HepG2 (cell line): ENCODE measurements around the gene CAST. TPM values are rescaled to one million over a fixed set of nuclear protein-coding genes. Genes with fewer than 3 reads are reported as not detected.

Source experiments
- ASH2L ChIP-seq: fragments of 300-600, 200-600 bp; sonication (generic); IDR thresholded peaks from 2 replicates; pipeline ENCODE4 v1.7.0; 2017; ENCODE audit warnings: low read depth, mild to moderate bottlenecking, moderate library complexity, mixed read lengths, low read length; ENCODE audit not compliant: insufficient read length
- IKZF5 ChIP-seq: IDR thresholded peaks from 2 replicates; pipeline ENCODE4 v1.6.1; 2018; ENCODE audit warnings: missing genetic modification reagents, mild to moderate bottlenecking, missing compliant biosample characterization
- NCOA1 ChIP-seq: sonication (generic); formaldehyde crosslinking; IDR thresholded peaks from 2 replicates; pipeline ENCODE4 v1.9.0; 2021; ENCODE audit warnings: missing genetic modification reagents
- PRPF4 ChIP-seq: fragments of 200-400 bp; formaldehyde crosslinking; IDR thresholded peaks from 2 replicates; pipeline ENCODE4 v1.6.1; 2016; ENCODE audit warnings: low read length, low read depth; ENCODE audit not compliant: poor library complexity, severe bottlenecking
- SIN3A ChIP-seq: IDR thresholded peaks from 2 replicates; pipeline ENCODE4 v1.6.1; 2011; ENCODE audit warnings: low read depth, mild to moderate bottlenecking, control low read depth, low read length, borderline replicate concordance
- TBX2 ChIP-seq: sonication (generic); formaldehyde crosslinking; IDR thresholded peaks from 2 replicates; pipeline ENCODE4 v1.5.0; 2020; ENCODE audit warnings: missing genetic modification reagents, mild to moderate bottlenecking, borderline replicate concordance
- ZFP36L1 ChIP-seq: sonication (generic); formaldehyde crosslinking; IDR thresholded peaks from 2 replicates; pipeline ENCODE4 v1.8.0; 2022; ENCODE audit warnings: mild to moderate bottlenecking, missing genetic modification reagents, moderate library complexity
- ZKSCAN8 ChIP-seq: IDR thresholded peaks from 2 replicates; pipeline ENCODE4 v1.6.1; 2016; ENCODE audit warnings: borderline replicate concordance, missing genetic modification reagents, missing compliant biosample characterization
- ZNF367 ChIP-seq: sonication (generic); formaldehyde crosslinking; IDR thresholded peaks from 2 replicates; pipeline ENCODE4 v1.4.0; 2020; ENCODE audit warnings: missing genetic modification reagents, borderline replicate concordance
- ZNF704 ChIP-seq: sonication (generic); formaldehyde crosslinking; IDR thresholded peaks from 2 replicates; pipeline ENCODE4 v1.8.1; 2023; ENCODE audit warnings: mild to moderate bottlenecking, inconsistent platforms, moderate library complexity, missing genetic modification reagents, borderline replicate concordance
- ZSCAN22 ChIP-seq: sonication (generic); formaldehyde crosslinking; IDR thresholded peaks from 2 replicates; pipeline ENCODE4 v1.4.0; 2020; ENCODE audit warnings: mild to moderate bottlenecking, missing genetic modification reagents
- polyA plus RNA-seq, 8 experiments: library from polyadenylated mRNA; depleted of rRNA in 3 of 8; stranded (reverse) in 7 of 8; unstranded in 1 of 8; fragments of >200 nt; fragmentation: Illumina TruSeq in 4 of 8; extraction: Trizol in 4 of 8; gene quantifications; 2 replicates each; pipeline versions ENCODE4 v1.2.1 to v1.2.3, GENCODE V29; 2011 to 2016; ENCODE audit warnings: low read depth in 4 of 8, missing spikeins in 1 of 8, mixed read lengths in 1 of 8; ENCODE audit not compliant: insufficient read depth in 1 of 8
- total RNA-seq, 5 experiments: library from RNA; depleted of rRNA; stranded (reverse); fragments of >200 nt; fragmentation: Illumina TruSeq; extraction: Trizol; gene quantifications; 2 replicates each; pipeline ENCODE4 v1.2.3, GENCODE V29; 2016; ENCODE audit warnings: low read depth in 1 of 5
- TF ChIP-seq, protein P1 (sequence below): sonication (generic); formaldehyde crosslinking; IDR thresholded peaks from 2 replicates; pipeline ENCODE4 v1.5.1; 2020; ENCODE audit warnings: mild to moderate bottlenecking, missing genetic modification reagents, moderate library complexity
- TF ChIP-seq, protein P2 (sequence below), 2 experiments: sonication (generic) in 1 of 2; formaldehyde crosslinking in 1 of 2; IDR thresholded peaks; 2 replicates each; pipeline versions ENCODE4 v1.6.1 to v1.9.0; 2014 to 2022; ENCODE audit warnings: antibody characterized with exemption in 1 of 2, borderline replicate concordance in 1 of 2, inconsistent platforms in 1 of 2, low read depth in 1 of 2, missing genetic modification reagents in 1 of 2

CAST gene
- total and polyA plus RNA-seq, 2 of the 13 experiments (the other 11 are each of a cell fraction or from before 2014, with no cell fraction given): 42.1 to 67.6 TPM

DNA sequence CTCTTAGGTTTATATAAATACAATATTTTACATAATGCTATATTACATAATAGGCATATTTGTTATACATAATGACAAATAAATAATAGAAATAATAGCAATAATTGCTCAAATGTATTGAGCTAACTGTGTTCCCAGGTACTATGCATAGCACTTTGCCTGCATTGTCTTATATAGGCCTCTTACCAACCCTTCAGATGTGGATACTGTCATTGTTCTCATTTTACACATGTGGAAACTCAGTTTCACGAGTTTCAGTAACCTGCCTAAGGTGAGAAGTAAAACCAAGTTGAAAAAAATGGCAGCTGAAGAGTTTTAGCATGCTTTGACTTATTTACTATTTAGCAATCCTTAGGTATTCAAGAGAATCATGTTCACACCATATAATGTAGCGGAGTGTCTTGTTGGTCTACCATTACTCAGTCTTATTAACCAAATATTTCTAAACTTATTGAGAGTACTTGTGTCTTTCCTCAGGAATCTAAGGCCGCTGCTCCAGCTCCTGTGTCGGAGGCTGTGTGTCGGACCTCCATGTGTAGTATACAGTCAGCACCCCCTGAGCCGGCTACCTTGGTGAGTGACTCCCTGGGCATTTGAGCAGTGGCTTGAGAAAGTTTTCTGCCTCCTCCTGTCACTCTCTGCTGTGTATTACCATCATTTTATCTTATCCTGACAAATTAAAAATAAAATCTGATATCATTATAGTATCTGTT, 88.1 kb downstream of the CAST start (continued):
- TF ChIP-seq, protein P1, sequence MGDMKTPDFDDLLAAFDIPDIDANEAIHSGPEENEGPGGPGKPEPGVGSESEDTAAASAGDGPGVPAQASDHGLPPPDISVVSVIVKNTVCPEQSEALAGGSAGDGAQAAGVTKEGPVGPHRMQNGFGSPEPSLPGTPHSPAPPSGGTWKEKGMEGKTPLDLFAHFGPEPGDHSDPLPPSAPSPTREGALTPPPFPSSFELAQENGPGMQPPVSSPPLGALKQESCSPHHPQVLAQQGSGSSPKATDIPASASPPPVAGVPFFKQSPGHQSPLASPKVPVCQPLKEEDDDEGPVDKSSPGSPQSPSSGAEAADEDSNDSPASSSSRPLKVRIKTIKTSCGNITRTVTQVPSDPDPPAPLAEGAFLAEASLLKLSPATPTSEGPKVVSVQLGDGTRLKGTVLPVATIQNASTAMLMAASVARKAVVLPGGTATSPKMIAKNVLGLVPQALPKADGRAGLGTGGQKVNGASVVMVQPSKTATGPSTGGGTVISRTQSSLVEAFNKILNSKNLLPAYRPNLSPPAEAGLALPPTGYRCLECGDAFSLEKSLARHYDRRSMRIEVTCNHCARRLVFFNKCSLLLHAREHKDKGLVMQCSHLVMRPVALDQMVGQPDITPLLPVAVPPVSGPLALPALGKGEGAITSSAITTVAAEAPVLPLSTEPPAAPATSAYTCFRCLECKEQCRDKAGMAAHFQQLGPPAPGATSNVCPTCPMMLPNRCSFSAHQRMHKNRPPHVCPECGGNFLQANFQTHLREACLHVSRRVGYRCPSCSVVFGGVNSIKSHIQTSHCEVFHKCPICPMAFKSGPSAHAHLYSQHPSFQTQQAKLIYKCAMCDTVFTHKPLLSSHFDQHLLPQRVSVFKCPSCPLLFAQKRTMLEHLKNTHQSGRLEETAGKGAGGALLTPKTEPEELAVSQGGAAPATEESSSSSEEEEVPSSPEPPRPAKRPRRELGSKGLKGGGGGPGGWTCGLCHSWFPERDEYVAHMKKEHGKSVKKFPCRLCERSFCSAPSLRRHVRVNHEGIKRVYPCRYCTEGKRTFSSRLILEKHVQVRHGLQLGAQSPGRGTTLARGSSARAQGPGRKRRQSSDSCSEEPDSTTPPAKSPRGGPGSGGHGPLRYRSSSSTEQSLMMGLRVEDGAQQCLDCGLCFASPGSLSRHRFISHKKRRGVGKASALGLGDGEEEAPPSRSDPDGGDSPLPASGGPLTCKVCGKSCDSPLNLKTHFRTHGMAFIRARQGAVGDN (CRISPR knock-in tag): no peak
- no peak for TF ChIP-seq ZNF367 (CRISPR knock-in tag)
- TF ChIP-seq ZKSCAN8 (CRISPR knock-in tag): no peak
- no peak for TF ChIP-seq PRPF4
- no peak for TF ChIP-seq ASH2L
- TF ChIP-seq ZFP36L1 (CRISPR knock-in tag): no peak
- no peak for TF ChIP-seq ZNF704 (CRISPR knock-in tag)
- TF ChIP-seq, protein P2, sequence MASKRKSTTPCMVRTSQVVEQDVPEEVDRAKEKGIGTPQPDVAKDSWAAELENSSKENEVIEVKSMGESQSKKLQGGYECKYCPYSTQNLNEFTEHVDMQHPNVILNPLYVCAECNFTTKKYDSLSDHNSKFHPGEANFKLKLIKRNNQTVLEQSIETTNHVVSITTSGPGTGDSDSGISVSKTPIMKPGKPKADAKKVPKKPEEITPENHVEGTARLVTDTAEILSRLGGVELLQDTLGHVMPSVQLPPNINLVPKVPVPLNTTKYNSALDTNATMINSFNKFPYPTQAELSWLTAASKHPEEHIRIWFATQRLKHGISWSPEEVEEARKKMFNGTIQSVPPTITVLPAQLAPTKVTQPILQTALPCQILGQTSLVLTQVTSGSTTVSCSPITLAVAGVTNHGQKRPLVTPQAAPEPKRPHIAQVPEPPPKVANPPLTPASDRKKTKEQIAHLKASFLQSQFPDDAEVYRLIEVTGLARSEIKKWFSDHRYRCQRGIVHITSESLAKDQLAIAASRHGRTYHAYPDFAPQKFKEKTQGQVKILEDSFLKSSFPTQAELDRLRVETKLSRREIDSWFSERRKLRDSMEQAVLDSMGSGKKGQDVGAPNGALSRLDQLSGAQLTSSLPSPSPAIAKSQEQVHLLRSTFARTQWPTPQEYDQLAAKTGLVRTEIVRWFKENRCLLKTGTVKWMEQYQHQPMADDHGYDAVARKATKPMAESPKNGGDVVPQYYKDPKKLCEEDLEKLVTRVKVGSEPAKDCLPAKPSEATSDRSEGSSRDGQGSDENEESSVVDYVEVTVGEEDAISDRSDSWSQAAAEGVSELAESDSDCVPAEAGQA (IDR thresholded peaks at IDR 0.05; ENCODE audit: low read depth): no peak
- TF ChIP-seq, protein P2 (CRISPR knock-in tag; IDR thresholded peaks at IDR 0.05; ENCODE audit: borderline replicate concordance): no peak
- no peak for TF ChIP-seq SIN3A
- no peak for TF ChIP-seq TBX2 (CRISPR knock-in tag)
- no peak for TF ChIP-seq ZSCAN22 (CRISPR knock-in tag)
- TF ChIP-seq NCOA1 (CRISPR knock-in tag): no peak
- no peak for TF ChIP-seq IKZF5
